ENCODE data around the gene HOXC6. TPM values are rescaled to one million over a fixed set of nuclear protein-coding genes. Genes with fewer than 3 reads are reported as not detected.

HOXC6 gene
- total and polyA plus RNA-seq, 9 of the 15 experiments (the other 6 are each of a cell fraction or from before 2014, with no cell fraction given) = 0.06 to 4.0 (median 1.4) TPM

- TF ChIP-seq ZBTB33 (CRISPR knock-in tag; IDR thresholded peaks at IDR 0.05) (no peak), BCLAF1 (IDR thresholded peaks at IDR 0.05; ENCODE audit: borderline replicate concordance in 1 of 2, control insufficient read depth in 1 of 2, low read depth in 2 of 2, low read length in 1 of 2) (no peak), XRCC3 (IDR thresholded peaks at IDR 0.05) (no peak)
These were observed 25.3 kb upstream of the HOXC6 start (continued) for GRCh38 chr12:54002915-54003389.

- no peaks in the 10 kb centered on the region for H3K27me3 ChIP-seq (ENCODE audit: control insufficient read depth in 2 of 2, insufficient read depth in 2 of 2, low read length in 2 of 2)
- H3K9ac ChIP-seq (ENCODE audit: insufficient read depth in 1 of 2, low read depth in 2 of 2, low read length in 2 of 2) = no peak overlapping the region; a peak in 1 of 4 replicates
- no peak overlapping the region for H3K4me2 ChIP-seq (ENCODE audit: insufficient read depth, low read length)
- intact Hi-C loops (cut with micrococcal nuclease) = loop anchor here (2.0 kb wide), 1 partner anchor 19 kb away; the partner anchor contains the start of gene HOXC10
- H3K4me3 ChIP-seq = no peak overlapping the region
- ChIA-PET CTCF (ENCODE audit: low intra/inter-chr PET ratio) (interaction anchor here (1.0 to 2.7 kb wide), 3 partner anchors 18 to 212 kb away, joined by 3 to 26 read pairs (median 4); partner anchors contain the start of gene HOXC10), POLR2A (interaction anchor here (0.6 to 0.9 kb wide), 2 partner anchors 16 to 206 kb away, joined by 3 read pairs; no protein-coding TSS in a partner anchor)
- no peak overlapping the region for H3K27ac ChIP-seq (ENCODE audit: extremely low read depth, low read depth, low read length)
- H2AFZ ChIP-seq (ENCODE audit: low read depth, low read length) = no peak overlapping the region
- FAIRE-seq (no peak), DNase-seq (ENCODE audit: extremely low read depth in 1 of 4, low spot score in 3 of 4) (no peak), ATAC-seq (no peak)
- BruUV-seq (replicated peaks) = no TSS peak
- in situ Hi-C loops (cut with MboI) = no loop called here
- no peaks in the 10 kb centered on the region; the same call in 1 of the 2 replicates for H4K20me1 ChIP-seq (replicated peaks; ENCODE audit: control insufficient read depth, insufficient read depth, low read length)
- no peaks in the 10 kb centered on the region for H3K36me3 ChIP-seq (ENCODE audit: control insufficient read depth, insufficient read depth, low read length)
- peaks cover 27 to 60% of the 10 kb centered on the region in 2 experiments for H3K4me1 ChIP-seq (replicated peaks in 1 of 2; ENCODE audit: control insufficient read depth in 2 of 2, insufficient read depth in 2 of 2, low read length in 2 of 2)
- H3K9me1 ChIP-seq (ENCODE audit: control insufficient read depth, insufficient read depth, low read length) = no peaks in the 10 kb centered on the region
- peaks cover 21% of the 10 kb centered on the region for H3K79me2 ChIP-seq (ENCODE audit: control insufficient read depth, insufficient read depth, low read length)
- WGBS (ENCODE audit: insufficient coverage, low coverage, missing lambda C conversion rate) = 77% methylated on average over 3 of the region's 3 CpGs
- no peaks in the 10 kb centered on the region for H3K9me3 ChIP-seq (replicated peaks; ENCODE audit: control insufficient read depth, insufficient read depth, low read depth, low read length)
- no peak for TF ChIP-seq TFAP4 (CRISPR knock-in tag; IDR thresholded peaks at IDR 0.05; ENCODE audit: borderline replicate concordance)
- TF ChIP-seq ARID2 (IDR thresholded peaks at IDR 0.05) = no peak
These were observed 24.6 kb upstream of the HOXC6 start for GRCh38 chr12:54003625-54004024.
